Prostate gland (tissue), 2 donors: ENCODE measurements around the gene INTS12. TPM values are rescaled to one million over a fixed set of nuclear protein-coding genes. Genes with fewer than 3 reads are reported as not detected.
A peak's percentile ranks its signal among the peaks of the same experiment; 100 is the strongest.

ENCODE experiments used
- DNase-seq: peaks from one replicate; pipeline ENCODE4 v3.0.0-alpha.2; 2019; ENCODE audit warnings: low spot score
- H3K27ac ChIP-seq, 2 donors: fragments of 200-600 bp; sonication (generic); 2 replicates each; pipeline ENCODE4 v1.5.1; 2017 to 2019
- H3K27me3 ChIP-seq: fragments of 200-600 bp; sonication (generic); replicated peaks from 2 replicates; pipeline ENCODE4 v1.5.1; 2019; ENCODE audit not compliant: insufficient read depth
- H3K36me3 ChIP-seq, 2 donors: fragments of 200-600 bp; sonication (generic); 1 replicate in 1 of 2; 2 replicates in 1 of 2; pipeline versions ENCODE4 v1.5.1 to v1.8.1; 2017 to 2019
- H3K4me1 ChIP-seq: fragments of 200-600 bp; sonication (generic); replicated peaks from 2 replicates; pipeline ENCODE4 v1.5.1; 2019
- H3K4me3 ChIP-seq, 2 donors: fragments of 200-600 bp; sonication (generic); 2 replicates each; pipeline ENCODE4 v1.5.1; 2017 to 2019
- H3K9me3 ChIP-seq: fragments of 200-600 bp; sonication (generic); 2 replicates; pipeline ENCODE4 v1.5.1; 2017
- CTCF ChIP-seq, 4 experiments: fragments of 200-600 bp in 2 of 4; fragments of 450-650 bp in 2 of 4; sonication (generic) in 2 of 4; IDR thresholded peaks; 1 replicate in 3 of 4; 2 replicates in 1 of 4; pipeline ENCODE4 v1.5.1; 2016 to 2019; ENCODE audit warnings: antibody characterized with exemption in 4 of 4, mild to moderate bottlenecking in 2 of 4, moderate library complexity in 2 of 4
- POLR2A ChIP-seq: fragments of 450-650 bp; IDR thresholded peaks from one replicate; pipeline ENCODE4 v1.6.1; 2016; ENCODE audit warnings: antibody characterized with exemption, mild to moderate bottlenecking
- POLR2AphosphoS5 ChIP-seq: sonication (generic); formaldehyde crosslinking; IDR thresholded peaks from one replicate; pipeline ENCODE4 v1.6.1; 2017; ENCODE audit warnings: antibody characterized with exemption
- WGBS: methylation state at CpG from one replicate; pipeline ENCODE4 v1.1.5; 2018; 5-methylcytosine and 5-hydroxymethylcytosine counted together
- intact Hi-C: fragments of 100-400 bp; cut with DNase I; formaldehyde crosslinking; loops from one replicate; pipeline ENCODE4 v1.14.2; 2022
- total RNA-seq, 2 donors: library from RNA; depleted of rRNA; stranded (reverse); fragments of >200 nt; gene quantifications; one replicate each; pipeline ENCODE4 v1.1.0, GENCODE V29; 2016

INTS12 gene
- total RNA-seq, 2 donors from 2014 or later: 27.4 to 45.6 TPM

GRCh38 chr4:105671301-105671700 lies 37.2 kb downstream of the INTS12 start:
- Histone ChIP-seq H3K9me3 (no peaks in the 10 kb centered on the region), H3K4me1 (no peaks in the 10 kb centered on the region), H3K27ac (no peak overlapping the region), H3K27me3 (no peaks in the 10 kb centered on the region), H3K36me3 (no peaks in the 10 kb centered on the region), H3K4me3 (no peak overlapping the region)
- 88% methylated on average over 2 of the region's 2 CpGs for WGBS
- DNase-seq: no peak
- TF ChIP-seq POLR2A (no peak), CTCF (IDR thresholded peaks at IDR 0.05) (no peak), POLR2AphosphoS5 (no peak)
- intact Hi-C loops: no loop called here

GRCh38 chr4:105670684-105671083 lies 37.8 kb downstream of the INTS12 start:
- intact Hi-C loops: no loop called here
- no peaks in the 10 kb centered on the region for H3K27me3 ChIP-seq
- TF ChIP-seq CTCF (IDR thresholded peaks at IDR 0.05): no peak
- TF ChIP-seq POLR2AphosphoS5: no peak
- TF ChIP-seq POLR2A: no peak
- no peaks in the 10 kb centered on the region for H3K9me3 ChIP-seq
- no peaks in the 10 kb centered on the region for H3K4me1 ChIP-seq
- no peaks in the 10 kb centered on the region for H3K36me3 ChIP-seq
- no peak for DNase-seq
- no peak overlapping the region for H3K4me3 ChIP-seq
- H3K27ac ChIP-seq: no peak overlapping the region

GRCh38 chr4:105666693-105667092 lies 41.8 kb downstream of the INTS12 start:
- DNase-seq: no peak
- Histone ChIP-seq H3K36me3 (no peaks in the 10 kb centered on the region), H3K9me3 (no peaks in the 10 kb centered on the region), H3K4me3 (no peak overlapping the region), H3K27me3 (no peaks in the 10 kb centered on the region), H3K27ac (no peak overlapping the region), H3K4me1 (no peaks in the 10 kb centered on the region)
- peak in 2 of 4 experiments; percentile 26 to 28 for TF ChIP-seq CTCF (IDR thresholded peaks at IDR 0.05)
- TF ChIP-seq POLR2A: no peak
- no peak for TF ChIP-seq POLR2AphosphoS5
- intact Hi-C loops: no loop called here
- 58% methylated on average over 5 of the region's 5 CpGs for WGBS

- no peak for TF ChIP-seq POLR2A
- no peak for TF ChIP-seq CTCF (IDR thresholded peaks at IDR 0.05)
- no peak for TF ChIP-seq POLR2AphosphoS5
- intact Hi-C loops: no loop called here
- 96% methylated on average over 2 of the region's 2 CpGs for WGBS
Measured at GRCh38 chr4:105662935-105663675, 45.4 kb downstream of the INTS12 start.

GRCh38 chr4:105661028-105661427 lies 47.5 kb downstream of the INTS12 start:
- no peak for TF ChIP-seq POLR2A
- no peak for TF ChIP-seq POLR2AphosphoS5
- no peak for TF ChIP-seq CTCF (IDR thresholded peaks at IDR 0.05)
- Histone ChIP-seq H3K4me3 (no peak overlapping the region), H3K36me3 (no peaks in the 10 kb centered on the region), H3K9me3 (no peaks in the 10 kb centered on the region), H3K27me3 (no peaks in the 10 kb centered on the region), H3K27ac (no peak overlapping the region), H3K4me1 (no peaks in the 10 kb centered on the region)
- 95% methylated on average over 3 of the region's 3 CpGs for WGBS
- DNase-seq: no peak
- intact Hi-C loops: no loop called here

More at GRCh38 chr4:105662935-105663675, 45.4 kb downstream of the INTS12 start:
- Histone ChIP-seq H3K36me3 (no peaks in the 10 kb centered on the region), H3K4me1 (no peaks in the 10 kb centered on the region), H3K9me3 (no peaks in the 10 kb centered on the region), H3K4me3 (no peak overlapping the region), H3K27me3 (no peaks in the 10 kb centered on the region), H3K27ac (no peak overlapping the region)
- no peak for DNase-seq
